ENCODE measurements around the gene CIAO3. TPM values are rescaled to one million over a fixed set of nuclear protein-coding genes. Genes with fewer than 3 reads are reported as not detected.
"Not testable (repeated sequence)": the region's sequence is repeated elsewhere in the genome, so short reads cannot be mapped to it uniquely, and the experiment has no call there.

Gene CIAO3
- total RNA-seq, 2 experiments from 2014 or later = 31.8 to 32.2 TPM

DNA sequence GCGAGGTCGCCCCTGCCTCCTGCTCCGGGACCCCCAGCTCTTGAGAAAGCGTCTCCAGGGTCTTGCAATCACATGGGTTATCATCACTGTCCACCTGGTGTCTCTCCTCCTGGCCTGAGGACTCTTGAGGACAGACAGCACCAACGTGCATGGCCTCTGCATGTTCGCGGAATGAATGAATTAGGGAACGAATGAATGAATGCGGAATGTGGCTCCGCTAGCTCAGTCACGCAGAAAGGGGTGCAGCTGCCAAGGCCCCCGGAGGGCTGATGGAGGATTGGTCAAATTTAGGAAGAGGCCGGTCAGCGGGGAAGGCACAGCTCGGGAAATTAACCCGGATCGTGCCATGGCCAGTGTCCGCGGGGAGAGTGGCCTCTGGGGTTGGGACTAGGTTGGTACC, 38.5 kb downstream of the CIAO3 start:
- POLR2A ChIA-PET = interaction anchor here (1.2 kb wide), 1 partner anchor 12 kb away, joined by 3 read pairs; no protein-coding TSS in a partner anchor

GRCh38 chr16:700684-701584, 39.9 kb downstream of the CIAO3 start:
- intact Hi-C loops (cut with micrococcal nuclease) = no loop called here
- Mint-ChIP-seq H3K36me3 (no peaks in the 10 kb centered on the region), H3K4me1 (ENCODE audit: low read depth) (peaks cover 14% of the 10 kb centered on the region), H3K27me3 (peaks cover 21% of the 10 kb centered on the region), H3K9me3 (no peaks in the 10 kb centered on the region), H3K4me3 (no peak overlapping the region), H3K27ac (no peak overlapping the region)
- DNase-seq = peak; percentile 52
- ChIA-PET POLR2A (interaction anchor here (1.2 kb wide), 1 partner anchor 10 kb away, joined by 3 read pairs; no protein-coding TSS in a partner anchor), CTCF (interaction anchor here (2.0 kb wide), 1 partner anchor 84 kb away, joined by 5 read pairs; no protein-coding TSS in a partner anchor)

More for the DNA sequence above, 38.5 kb downstream of the CIAO3 start:
- Mint-ChIP-seq H3K36me3 (no peaks in the 10 kb centered on the region), H3K9me3 (no peaks in the 10 kb centered on the region), H3K27me3 (peaks cover 32% of the 10 kb centered on the region), H3K27ac (no peak overlapping the region), H3K4me3 (no peak overlapping the region), H3K4me1 (ENCODE audit: low read depth) (peaks cover 6% of the 10 kb centered on the region)
- no peak for DNase-seq
- intact Hi-C loops (cut with micrococcal nuclease) = no loop called here
- CTCF ChIA-PET = interaction anchor here (2.0 to 2.4 kb wide), 2 partner anchors 10 to 83 kb away, joined by 5 to 9 read pairs; no protein-coding TSS in a partner anchor

DNA sequence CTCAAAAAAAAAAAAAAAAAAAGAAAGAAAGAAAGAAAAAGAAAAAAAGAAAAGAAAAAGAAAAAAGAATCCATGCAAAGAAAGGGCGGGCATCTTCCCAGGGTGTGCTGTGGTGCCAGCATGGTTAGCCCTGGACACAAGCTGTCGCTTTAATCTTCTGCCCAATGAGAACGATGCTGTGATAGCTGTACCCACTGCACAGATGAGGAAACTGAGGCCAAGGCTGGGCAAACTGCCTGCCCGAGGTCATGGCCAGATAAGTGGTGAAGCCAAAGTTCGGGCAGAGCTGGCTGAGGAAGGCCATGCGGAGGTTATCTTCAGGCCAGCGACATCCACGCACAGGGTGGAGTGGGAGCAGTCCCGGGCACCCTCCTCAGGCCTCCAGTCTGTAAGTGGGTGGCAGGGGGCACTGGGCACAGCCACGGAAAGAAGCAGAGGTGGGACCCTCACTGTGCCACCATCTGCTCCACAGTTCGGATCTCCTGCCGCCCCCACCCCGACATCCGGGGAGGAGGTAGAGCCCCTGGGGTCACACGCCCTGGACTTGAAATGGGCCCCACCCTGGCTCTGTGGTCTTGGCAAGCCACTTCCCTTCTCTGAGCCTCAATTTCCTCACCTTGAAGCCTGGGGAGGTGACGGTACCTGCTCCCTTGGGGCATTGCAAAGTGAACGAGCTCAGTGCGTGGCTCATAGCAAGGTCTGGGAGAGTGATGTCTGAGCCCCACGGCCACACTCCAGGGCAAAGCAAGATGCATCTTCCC, 41.7 kb downstream of the CIAO3 start:
- no peaks in the 10 kb centered on the region for H3K9me3 Mint-ChIP-seq
- H3K4me1 Mint-ChIP-seq (ENCODE audit: low read depth) = peaks cover 23% of the 10 kb centered on the region
- no peak overlapping the region for H3K4me3 Mint-ChIP-seq
- H3K27me3 Mint-ChIP-seq = peaks cover 19% of the 10 kb centered on the region
- H3K27ac Mint-ChIP-seq = no peak overlapping the region
- ChIA-PET CTCF (no interaction called here), POLR2A (no interaction called here)
- DNase-seq = no peak
- H3K36me3 Mint-ChIP-seq = no peaks in the 10 kb centered on the region
- intact Hi-C loops (cut with micrococcal nuclease) = no loop called here

GRCh38 chr16:695355-696089, 45.3 kb downstream of the CIAO3 start:
- ChIA-PET CTCF (interaction anchor here (0.7 to 1.9 kb wide), 5 partner anchors 14 to 89 kb away, joined by 3 to 14 read pairs (median 4); no protein-coding TSS in a partner anchor), POLR2A (interaction anchor here (0.7 to 1.6 kb wide), 7 partner anchors 14 to 30 kb away, joined by 3 to 8 read pairs (median 4); partner anchors contain the start of genes ANTKMT, CCDC78, METRN and STUB1)
- H3K9me3 Mint-ChIP-seq = no peaks in the 10 kb centered on the region
- H3K36me3 Mint-ChIP-seq = no peaks in the 10 kb centered on the region
- H3K27ac Mint-ChIP-seq = peak overlapping the region; percentile 71
- peak; percentile 84 for DNase-seq
- intact Hi-C loops (cut with micrococcal nuclease) = no loop called here
- peak overlapping the region; percentile 80 for H3K4me3 Mint-ChIP-seq
- peaks cover 23% of the 10 kb centered on the region for H3K4me1 Mint-ChIP-seq (ENCODE audit: low read depth)
- H3K27me3 Mint-ChIP-seq = no peaks in the 10 kb centered on the region

DNA sequence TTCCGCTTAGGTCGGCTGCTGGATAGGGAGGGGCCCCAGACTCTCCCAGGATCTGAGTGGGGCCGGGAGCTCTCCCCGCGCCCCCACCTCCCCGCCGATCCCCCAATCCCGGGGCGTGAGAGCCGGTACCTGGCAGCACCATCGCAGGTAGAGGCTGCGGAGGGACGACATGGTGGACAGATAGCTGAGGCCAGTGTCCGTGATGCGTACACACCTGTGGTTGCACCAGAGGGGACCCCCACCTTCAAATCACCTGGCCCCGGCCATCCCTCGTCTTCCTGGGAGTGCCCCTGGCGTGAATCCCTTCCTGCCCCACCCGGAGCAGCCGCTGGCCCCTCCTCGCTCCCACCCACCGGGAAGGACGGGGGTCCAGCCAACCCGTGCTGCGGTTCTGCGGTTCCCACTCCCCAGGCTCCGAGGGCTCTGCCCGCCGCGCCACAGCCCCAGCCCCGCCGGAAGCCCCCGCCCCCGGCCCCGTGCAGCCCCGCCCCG, 45.9 kb downstream of the CIAO3 start:
- POLR2A ChIA-PET = interaction anchor here (0.7 to 1.6 kb wide), 6 partner anchors 14 to 26 kb away, joined by 3 to 8 read pairs (median 5); partner anchors contain the start of genes ANTKMT, METRN and STUB1
- H3K27me3 Mint-ChIP-seq = no peaks in the 10 kb centered on the region
- H3K27ac Mint-ChIP-seq = no peak overlapping the region
- no peaks in the 10 kb centered on the region for H3K9me3 Mint-ChIP-seq
- CTCF ChIA-PET = interaction anchor here (0.7 to 1.9 kb wide), 4 partner anchors 15 to 90 kb away, joined by 3 to 14 read pairs (median 4); no protein-coding TSS in a partner anchor
- no peak for DNase-seq
- H3K4me3 Mint-ChIP-seq = peak overlapping the region; percentile 51
- peaks cover 21% of the 10 kb centered on the region for H3K4me1 Mint-ChIP-seq (ENCODE audit: low read depth)
- intact Hi-C loops (cut with micrococcal nuclease) = no loop called here
- H3K36me3 Mint-ChIP-seq = no peaks in the 10 kb centered on the region

GRCh38 chr16:694187-694862, 46.5 kb downstream of the CIAO3 start:
- Mint-ChIP-seq H3K4me1 (ENCODE audit: low read depth) (peaks cover 21% of the 10 kb centered on the region), H3K27ac (no peak overlapping the region), H3K27me3 (no peaks in the 10 kb centered on the region), H3K36me3 (no peaks in the 10 kb centered on the region), H3K9me3 (no peaks in the 10 kb centered on the region), H3K4me3 (peak overlapping the region; percentile 70)
- intact Hi-C loops (cut with micrococcal nuclease) = no loop called here
- POLR2A ChIA-PET = interaction anchor here (1.1 to 1.5 kb wide), 2 partner anchors 13 to 25 kb away, joined by 3 read pairs; no protein-coding TSS in a partner anchor
- no peak for DNase-seq
- CTCF ChIA-PET = no interaction called here

DNA sequence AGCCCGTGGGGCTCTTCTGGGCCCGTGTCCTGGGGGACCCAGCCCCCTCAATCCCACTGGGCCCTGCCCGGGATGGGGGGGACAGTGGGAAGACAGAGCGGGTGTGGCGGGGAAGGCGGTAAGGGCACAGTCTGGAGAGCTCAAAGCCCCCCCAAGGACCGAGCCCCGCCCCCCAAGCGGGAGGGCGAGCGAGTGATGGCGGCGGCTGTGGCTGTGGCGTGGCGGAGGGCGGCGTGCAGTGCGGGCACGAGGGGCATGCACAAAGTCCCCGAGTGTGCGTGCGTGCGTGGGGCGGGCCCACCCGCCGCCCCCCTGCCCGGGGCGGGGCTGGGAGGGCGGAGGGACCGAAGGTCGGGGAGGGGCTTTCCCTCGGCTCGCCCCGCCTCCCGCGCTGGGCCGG, 47.0 kb downstream of the CIAO3 start:
- Mint-ChIP-seq H3K27me3 (no peaks in the 10 kb centered on the region), H3K36me3 (no peaks in the 10 kb centered on the region), H3K4me1 (ENCODE audit: low read depth) (peaks cover 25% of the 10 kb centered on the region), H3K4me3 (no peak overlapping the region), H3K27ac (no peak overlapping the region), H3K9me3 (no peaks in the 10 kb centered on the region)
- intact Hi-C loops (cut with micrococcal nuclease) = no loop called here
- ChIA-PET CTCF (interaction anchor here (0.6 kb wide), 1 partner anchor 26 kb away, joined by 3 read pairs; the partner anchor contains the start of gene RHOT2), POLR2A (no interaction called here)
- DNase-seq = no peak

DNA sequence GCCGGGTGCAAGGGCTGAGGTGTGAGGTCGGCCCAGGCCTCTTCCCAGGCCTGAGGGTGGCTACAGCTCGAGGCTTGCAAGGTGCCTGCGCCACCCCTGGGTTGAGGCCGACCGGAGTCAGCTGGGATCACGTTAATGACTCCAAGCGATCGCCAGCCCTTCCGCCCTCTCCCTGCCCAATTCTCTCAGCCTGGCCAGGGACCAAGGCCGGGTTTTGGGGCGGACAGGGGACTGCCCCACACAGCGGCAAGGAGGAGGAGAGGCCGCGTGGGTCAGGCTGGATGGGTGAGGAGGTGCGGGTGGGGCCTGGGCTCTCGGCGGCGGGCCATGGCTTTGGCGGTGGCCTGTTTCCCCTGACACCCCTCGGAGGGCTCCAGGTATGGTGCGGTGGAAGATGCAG, 47.4 kb downstream of the CIAO3 start:
- Mint-ChIP-seq H3K27ac (no peak overlapping the region), H3K27me3 (no peaks in the 10 kb centered on the region), H3K36me3 (no peaks in the 10 kb centered on the region), H3K4me1 (ENCODE audit: low read depth) (peaks cover 27% of the 10 kb centered on the region), H3K4me3 (no peak overlapping the region), H3K9me3 (no peaks in the 10 kb centered on the region)
- CTCF ChIA-PET = interaction anchor here (0.6 kb wide), 1 partner anchor 25 kb away, joined by 3 read pairs; the partner anchor contains the start of gene RHOT2
- DNase-seq = no peak
- intact Hi-C loops (cut with micrococcal nuclease) = no loop called here
- POLR2A ChIA-PET = no interaction called here

GRCh38 chr16:692356-693108, 48.3 kb downstream of the CIAO3 start:
- intact Hi-C loops (cut with micrococcal nuclease) = no loop called here
- POLR2A ChIA-PET = no interaction called here
- CTCF ChIA-PET = no interaction called here
- peaks cover 27% of the 10 kb centered on the region for H3K4me1 Mint-ChIP-seq (ENCODE audit: low read depth)
- no peaks in the 10 kb centered on the region for H3K36me3 Mint-ChIP-seq
- H3K9me3 Mint-ChIP-seq = no peaks in the 10 kb centered on the region
- no peak overlapping the region for H3K4me3 Mint-ChIP-seq
- H3K27me3 Mint-ChIP-seq = no peaks in the 10 kb centered on the region
- no peak overlapping the region for H3K27ac Mint-ChIP-seq
- DNase-seq = no peak

GRCh38 chr16:691242-691641, 49.6 kb downstream of the CIAO3 start:
- H3K27ac Mint-ChIP-seq, POLR2A ChIA-PET: not testable (repeated sequence)
- H3K4me1 Mint-ChIP-seq (ENCODE audit: low read depth) = peaks cover 20% of the 10 kb centered on the region

More at GRCh38 chr16:691242-691641, 49.6 kb downstream of the CIAO3 start:
- intact Hi-C loops (cut with micrococcal nuclease); H3K27me3 Mint-ChIP-seq; CTCF ChIA-PET; H3K4me3 Mint-ChIP-seq; DNase-seq; H3K36me3 Mint-ChIP-seq; H3K9me3 Mint-ChIP-seq: not testable (repeated sequence)

Measured in activated CD4-positive, alpha-beta memory T cell treated with anti-CD3 and anti-CD28 coated beads for 36 hours (primary cell).